ENCODE data around the gene ZNF778.
"Not testable (repeated sequence)": the region's sequence is repeated elsewhere in the genome, so short reads cannot be mapped to it uniquely, and the experiment has no call there.

ZNF778 gene

GRCh38 chr16:89257757-89258465, 40.4 kb downstream of the ZNF778 start:
- no peak for DNase-seq (ENCODE audit: low read depth)

GRCh38 chr16:89259901-89260300, 42.4 kb downstream of the ZNF778 start:
- DNase-seq (ENCODE audit: low read depth), result not testable (repeated sequence)

GRCh38 chr16:89261691-89262563, 44.4 kb downstream of the ZNF778 start:
- no peak for DNase-seq (ENCODE audit: low read depth)

GRCh38 chr16:89264800-89265550, 47.5 kb downstream of the ZNF778 start:
- DNase-seq (ENCODE audit: low read depth), result no peak

GRCh38 chr16:89265647-89266046, 48.1 kb downstream of the ZNF778 start:
- no peak for DNase-seq (ENCODE audit: low read depth)

GRCh38 chr16:89266521-89267134, 49.1 kb downstream of the ZNF778 start:
- no peak for DNase-seq (ENCODE audit: low read depth)

GRCh38 chr16:89267746-89268145, 50.2 kb downstream of the ZNF778 start:
- not testable (repeated sequence) for DNase-seq (ENCODE audit: low read depth)

GRCh38 chr16:89268585-89268984, 51.1 kb downstream of the ZNF778 start:
- no peak for DNase-seq (ENCODE audit: low read depth)

GRCh38 chr16:89268987-89269735, 51.7 kb downstream of the ZNF778 start:
- no peak for DNase-seq (ENCODE audit: low read depth)

- no peak for DNase-seq (ENCODE audit: low read depth)
Measured at GRCh38 chr16:89269805-89270665, 52.5 kb downstream of the ZNF778 start.

GRCh38 chr16:89270666-89271345, 53.3 kb downstream of the ZNF778 start:
- DNase-seq (ENCODE audit: low read depth), result no peak

GRCh38 chr16:89272631-89273030, 55.1 kb downstream of the ZNF778 start:
- no peak for DNase-seq (ENCODE audit: low read depth)

- no peak for DNase-seq (ENCODE audit: low read depth)
Measured at GRCh38 chr16:89273741-89274472, 56.4 kb downstream of the ZNF778 start.

- DNase-seq (ENCODE audit: low read depth), result no peak
Measured at GRCh38 chr16:89274561-89275283, 57.2 kb downstream of the ZNF778 start.

GRCh38 chr16:89275284-89275584, 57.7 kb downstream of the ZNF778 start:
- no peak for DNase-seq (ENCODE audit: low read depth)

- DNase-seq (ENCODE audit: low read depth), result no peak
Measured at GRCh38 chr16:89275837-89276720, 58.6 kb downstream of the ZNF778 start.

- DNase-seq (ENCODE audit: low read depth), result no peak
Measured at GRCh38 chr16:89277049-89277448, 59.5 kb downstream of the ZNF778 start.
